ENCODE data around the gene FAM193A. TPM values are rescaled to one million over a fixed set of nuclear protein-coding genes. Genes with fewer than 3 reads are reported as not detected.
"Not testable (repeated sequence)": the region's sequence is repeated elsewhere in the genome, so short reads cannot be mapped to it uniquely, and the experiment has no call there.

FAM193A gene
- total RNA-seq, 2 experiments from 2014 or later, result 20.1 to 20.4 TPM

- Mint-ChIP-seq H3K36me3 (ENCODE audit: low read depth) (no peaks in the 10 kb centered on the region), H3K4me3 (no peak overlapping the region), H3K4me1 (ENCODE audit: low read depth) (peaks cover 5% of the 10 kb centered on the region), H3K27me3 (ENCODE audit: low read depth) (no peaks in the 10 kb centered on the region), H3K9me3 (no peaks in the 10 kb centered on the region), H3K27ac (no peak overlapping the region)
- CTCF ChIA-PET, result interaction anchor here (1.3 kb wide), 1 partner anchor 43 kb away, joined by 3 read pairs; no protein-coding TSS in a partner anchor
- no peak for DNase-seq
- intact Hi-C loops (cut with micrococcal nuclease), result no loop called here
These were observed 224.8 kb downstream of the FAM193A start for GRCh38 chr4:2761035-2761923.

- CTCF ChIA-PET, result interaction anchor here (0.7 to 2.5 kb wide), 6 partner anchors 42 to 276 kb away, joined by 3 to 11 read pairs (median 4); partner anchors contain the start of genes GRK4 and NOP14
- intact Hi-C loops (cut with micrococcal nuclease), result no loop called here
- DNase-seq, result no peak
- no peaks in the 10 kb centered on the region for H3K9me3 Mint-ChIP-seq
- H3K4me3 Mint-ChIP-seq, result no peak overlapping the region
- H3K27me3 Mint-ChIP-seq (ENCODE audit: low read depth), result no peaks in the 10 kb centered on the region
- H3K36me3 Mint-ChIP-seq (ENCODE audit: low read depth), result no peaks in the 10 kb centered on the region
- H3K27ac Mint-ChIP-seq, result no peak overlapping the region
- H3K4me1 Mint-ChIP-seq (ENCODE audit: low read depth), result peaks cover 2% of the 10 kb centered on the region
These were observed 225.6 kb downstream of the FAM193A start for GRCh38 chr4:2762048-2762447.

GRCh38 chr4:2762486-2763370 lies 226.3 kb downstream of the FAM193A start:
- H3K4me1 Mint-ChIP-seq (ENCODE audit: low read depth); H3K9me3 Mint-ChIP-seq; DNase-seq; H3K27ac Mint-ChIP-seq; H3K4me3 Mint-ChIP-seq; H3K36me3 Mint-ChIP-seq (ENCODE audit: low read depth); intact Hi-C loops (cut with micrococcal nuclease); H3K27me3 Mint-ChIP-seq (ENCODE audit: low read depth): not testable (repeated sequence)
- CTCF ChIA-PET, result interaction anchor here (0.7 to 2.5 kb wide), 15 partner anchors 16 to 275 kb away, joined by 3 to 11 read pairs (median 4); partner anchors contain the start of genes GRK4 and NOP14

GRCh38 chr4:2763511-2763967 lies 227.1 kb downstream of the FAM193A start:
- Mint-ChIP-seq H3K27ac (no peak overlapping the region), H3K27me3 (ENCODE audit: low read depth) (no peaks in the 10 kb centered on the region), H3K36me3 (ENCODE audit: low read depth) (no peaks in the 10 kb centered on the region), H3K9me3 (no peaks in the 10 kb centered on the region), H3K4me3 (peak overlapping the region; percentile 46), H3K4me1 (ENCODE audit: low read depth) (peaks cover 2% of the 10 kb centered on the region)
- intact Hi-C loops (cut with micrococcal nuclease), result no loop called here
- CTCF ChIA-PET, result interaction anchor here (0.6 to 2.5 kb wide), 23 partner anchors 14 to 199 kb away, joined by 3 to 11 read pairs (median 4); partner anchors contain the start of genes GRK4 and NOP14
- no peak for DNase-seq

- Mint-ChIP-seq H3K4me3 (no peak overlapping the region), H3K36me3 (ENCODE audit: low read depth) (no peaks in the 10 kb centered on the region), H3K4me1 (ENCODE audit: low read depth) (peaks cover 18% of the 10 kb centered on the region), H3K27me3 (ENCODE audit: low read depth) (no peaks in the 10 kb centered on the region), H3K9me3 (no peaks in the 10 kb centered on the region), H3K27ac (no peak overlapping the region)
- intact Hi-C loops (cut with micrococcal nuclease), result loop anchor here (2.0 kb wide), 1 partner anchor 79 kb away; no protein-coding TSS in a partner anchor
- no peak for DNase-seq
- CTCF ChIA-PET, result no interaction called here
These were observed 229.5 kb downstream of the FAM193A start for GRCh38 chr4:2765832-2766526.

GRCh38 chr4:2767046-2767704 lies 230.7 kb downstream of the FAM193A start:
- DNase-seq, result no peak
- Mint-ChIP-seq H3K4me1 (ENCODE audit: low read depth) (peaks cover 27% of the 10 kb centered on the region), H3K27me3 (ENCODE audit: low read depth) (no peaks in the 10 kb centered on the region), H3K27ac (no peak overlapping the region), H3K9me3 (no peaks in the 10 kb centered on the region), H3K4me3 (no peak overlapping the region), H3K36me3 (ENCODE audit: low read depth) (no peaks in the 10 kb centered on the region)
- intact Hi-C loops (cut with micrococcal nuclease), result no loop called here
- CTCF ChIA-PET, result interaction anchor here (0.8 to 1.4 kb wide), 2 partner anchors 19 to 168 kb away, joined by 3 read pairs; no protein-coding TSS in a partner anchor

GRCh38 chr4:2767705-2768074 lies 231.2 kb downstream of the FAM193A start:
- Mint-ChIP-seq H3K4me1 (ENCODE audit: low read depth) (peaks cover 25% of the 10 kb centered on the region), H3K27me3 (ENCODE audit: low read depth) (no peaks in the 10 kb centered on the region), H3K4me3 (no peak overlapping the region), H3K36me3 (ENCODE audit: low read depth) (no peaks in the 10 kb centered on the region), H3K9me3 (no peaks in the 10 kb centered on the region), H3K27ac (no peak overlapping the region)
- CTCF ChIA-PET, result interaction anchor here (1.4 kb wide), 1 partner anchor 18 kb away, joined by 3 read pairs; no protein-coding TSS in a partner anchor
- intact Hi-C loops (cut with micrococcal nuclease), result no loop called here
- no peak for DNase-seq

GRCh38 chr4:2768124-2768523 lies 231.7 kb downstream of the FAM193A start:
- Mint-ChIP-seq H3K4me1 (ENCODE audit: low read depth) (peaks cover 25% of the 10 kb centered on the region), H3K27ac (no peak overlapping the region), H3K36me3 (ENCODE audit: low read depth) (no peaks in the 10 kb centered on the region), H3K9me3 (no peaks in the 10 kb centered on the region), H3K27me3 (ENCODE audit: low read depth) (no peaks in the 10 kb centered on the region), H3K4me3 (no peak overlapping the region)
- DNase-seq, result no peak
- CTCF ChIA-PET, result interaction anchor here (1.4 kb wide), 1 partner anchor 18 kb away, joined by 3 read pairs; no protein-coding TSS in a partner anchor
- intact Hi-C loops (cut with micrococcal nuclease), result no loop called here

GRCh38 chr4:2768921-2769336 lies 232.5 kb downstream of the FAM193A start:
- H3K27me3 Mint-ChIP-seq (ENCODE audit: low read depth), result no peaks in the 10 kb centered on the region
- H3K9me3 Mint-ChIP-seq, result no peaks in the 10 kb centered on the region
- intact Hi-C loops (cut with micrococcal nuclease), result no loop called here
- H3K36me3 Mint-ChIP-seq (ENCODE audit: low read depth), result no peaks in the 10 kb centered on the region
- H3K4me3 Mint-ChIP-seq, result no peak overlapping the region
- CTCF ChIA-PET, result interaction anchor here (0.6 kb wide), 1 partner anchor 71 kb away, joined by 4 read pairs; no protein-coding TSS in a partner anchor
- H3K4me1 Mint-ChIP-seq (ENCODE audit: low read depth), result peaks cover 25% of the 10 kb centered on the region
- H3K27ac Mint-ChIP-seq, result no peak overlapping the region
- no peak for DNase-seq

- CTCF ChIA-PET, result no interaction called here
- H3K36me3 Mint-ChIP-seq (ENCODE audit: low read depth), result no peaks in the 10 kb centered on the region
- H3K4me1 Mint-ChIP-seq (ENCODE audit: low read depth), result peaks cover 25% of the 10 kb centered on the region
- no peak for DNase-seq
- H3K9me3 Mint-ChIP-seq, result no peaks in the 10 kb centered on the region
- H3K4me3 Mint-ChIP-seq, result no peak overlapping the region
- intact Hi-C loops (cut with micrococcal nuclease), result loop anchor here (2.0 kb wide), 1 partner anchor 42 kb away; no protein-coding TSS in a partner anchor
- H3K27ac Mint-ChIP-seq, result no peak overlapping the region
- no peaks in the 10 kb centered on the region for H3K27me3 Mint-ChIP-seq (ENCODE audit: low read depth)
These were observed 234.8 kb downstream of the FAM193A start for GRCh38 chr4:2771264-2771663.

GRCh38 chr4:2780643-2781042 lies 244.2 kb downstream of the FAM193A start:
- H3K27ac Mint-ChIP-seq; DNase-seq; intact Hi-C loops (cut with micrococcal nuclease); H3K36me3 Mint-ChIP-seq (ENCODE audit: low read depth); H3K4me3 Mint-ChIP-seq; CTCF ChIA-PET; H3K27me3 Mint-ChIP-seq (ENCODE audit: low read depth): not testable (repeated sequence)
- Mint-ChIP-seq H3K9me3 (peaks cover 17% of the 10 kb centered on the region), H3K4me1 (ENCODE audit: low read depth) (peaks cover 18% of the 10 kb centered on the region)

Measured in activated naive CD4-positive, alpha-beta T cell treated with anti-CD3 and anti-CD28 coated beads for 36 hours (primary cell).